Femur (tissue), 1 donor: ENCODE data around the gene TRIM33.
A peak's percentile ranks its signal among the peaks of the same experiment; 100 is the strongest.

ENCODE experiments used
- DNase-seq: peaks from one replicate; pipeline ENCODE4 v3.0.0-alpha.2; 2017

Gene TRIM33

GRCh38 chr1:114511032-114511785, at the start of gene TRIM33:
Gene TRIM33, minus strand, starts transcription at chr1:114511203. Its CDS starts 127 bp downstream, at chr1:114511076.
- peak; percentile 95 for DNase-seq

GRCh38 chr1:114559356-114559755, 48.4 kb upstream of the TRIM33 start:
- DNase-seq: no peak

GRCh38 chr1:114558544-114558943, 47.5 kb upstream of the TRIM33 start:
- no peak for DNase-seq

- DNase-seq: no peak
These were observed 43.6 kb upstream of the TRIM33 start for GRCh38 chr1:114554577-114554976.

GRCh38 chr1:114552106-114552639, 41.2 kb upstream of the TRIM33 start:
- no peak for DNase-seq

GRCh38 chr1:114551400-114551799, 40.4 kb upstream of the TRIM33 start:
- DNase-seq: no peak

- no peak for DNase-seq
These were observed 39.3 kb upstream of the TRIM33 start for GRCh38 chr1:114550336-114550735.

- no peak for DNase-seq
These were observed 38.1 kb upstream of the TRIM33 start for GRCh38 chr1:114549137-114549536.

- no peak for DNase-seq
These were observed 36.1 kb upstream of the TRIM33 start for GRCh38 chr1:114547076-114547475.

- no peak for DNase-seq
These were observed 34.8 kb upstream of the TRIM33 start for GRCh38 chr1:114545796-114546195.

- no peak for DNase-seq
These were observed 34.3 kb upstream of the TRIM33 start for GRCh38 chr1:114545315-114545714.

GRCh38 chr1:114540821-114541220, 29.8 kb upstream of the TRIM33 start:
- DNase-seq: no peak

GRCh38 chr1:114540272-114540671, 29.3 kb upstream of the TRIM33 start:
- no peak for DNase-seq

GRCh38 chr1:114536043-114536442, 25.0 kb upstream of the TRIM33 start:
- DNase-seq: no peak

GRCh38 chr1:114535401-114535800, 24.4 kb upstream of the TRIM33 start:
- DNase-seq: no peak

- DNase-seq: no peak
These were observed 20.1 kb upstream of the TRIM33 start for GRCh38 chr1:114531094-114531493.

GRCh38 chr1:114530224-114530623, 19.2 kb upstream of the TRIM33 start:
- no peak for DNase-seq

GRCh38 chr1:114524944-114525343, 13.9 kb upstream of the TRIM33 start:
- DNase-seq: no peak

- DNase-seq: no peak
These were observed 11.2 kb upstream of the TRIM33 start for GRCh38 chr1:114522264-114522575.

- no peak for DNase-seq
These were observed 10.6 kb upstream of the TRIM33 start for GRCh38 chr1:114521396-114522263.

- DNase-seq: no peak
These were observed 6.3 kb upstream of the TRIM33 start for GRCh38 chr1:114517348-114517747.

GRCh38 chr1:114512595-114513280, 1.7 kb upstream of the TRIM33 start:
- DNase-seq: no peak

- peak; percentile 55 for DNase-seq
These were observed 550 bp downstream of the TRIM33 start for GRCh38 chr1:114510274-114511031.
